AG04450 (cell line): ENCODE results near the gene DNAJC15. TPM values are rescaled to one million over a fixed set of nuclear protein-coding genes. Genes with fewer than 3 reads are reported as not detected.

Source experiments
- CTCF ChIA-PET: fragments of 300-600, 350-600 bp; formaldehyde crosslinking; extraction: SDS; loops from one replicate; lab custom pipeline; 2022; ENCODE audit warnings: antibody characterized with exemption, inconsistent platforms; lab: Charles Lee
- POLR2A ChIA-PET: fragments of 350-600 bp; formaldehyde crosslinking; extraction: SDS; loops from one replicate; lab custom pipeline; 2021; ENCODE audit warnings: antibody characterized with exemption, inconsistent platforms; lab: Yijun Ruan, JAX
- DNase-seq: peaks from one replicate; pipeline ENCODE4 v3.0.0-alpha.2; 2011; ENCODE audit warnings: low read depth, low spot score
- H3K27ac ChIP-seq: one replicate; pipeline ENCODE4 v1.5.1; 2012; ENCODE audit warnings: low read depth, low read length, control low read depth
- H3K27me3 ChIP-seq: one replicate; pipeline ENCODE4 v1.6.0; 2012; ENCODE audit warnings: low read length; ENCODE audit not compliant: control insufficient read depth, insufficient read depth
- H3K4me3 ChIP-seq: 2 replicates; pipeline ENCODE4 v1.5.1; 2011; ENCODE audit warnings: mild to moderate bottlenecking, low read depth, low read length, control low read depth
- H3K9me3 ChIP-seq: 2 replicates; pipeline ENCODE4 v1.5.1; 2012; ENCODE audit warnings: low read length; ENCODE audit not compliant: control insufficient read depth, insufficient read depth
- CTCF ChIP-seq: IDR thresholded peaks from 2 replicates; pipeline ENCODE4 v1.5.1; 2011; ENCODE audit warnings: low read depth, low read length, control low read depth, inconsistent platforms
- polyA plus RNA-seq: library from polyadenylated mRNA; depleted of rRNA; stranded (reverse); fragments of >200 nt; gene quantifications from 2 replicates; pipeline ENCODE4 v1.2.3, GENCODE V29; 2011

DNAJC15 gene
- polyA plus RNA-seq, 1 experiment = 48.6 TPM

DNA sequence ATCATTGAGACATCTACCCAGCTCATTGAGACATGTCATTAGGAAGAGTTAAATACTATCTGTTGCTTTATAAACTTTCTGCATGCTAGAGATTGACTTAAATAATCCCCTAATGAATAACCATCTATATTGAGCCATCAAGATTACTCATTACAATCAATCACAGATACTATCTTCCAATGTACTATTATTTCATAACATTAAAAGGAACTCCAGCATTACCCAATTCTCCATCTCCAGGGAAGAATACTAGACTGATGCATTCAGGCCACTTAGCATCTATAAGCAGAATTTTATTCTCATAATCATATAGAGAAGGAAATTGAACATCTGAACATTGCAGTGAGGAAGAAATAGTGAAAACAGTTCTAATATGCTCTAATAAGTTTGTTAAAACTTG is 39.4 kb upstream of the DNAJC15 start:
- no peaks in the 10 kb centered on the region for H3K27me3 ChIP-seq
- H3K4me3 ChIP-seq = no peak overlapping the region
- TF ChIP-seq CTCF = no peak
- POLR2A ChIA-PET = no interaction called here
- H3K9me3 ChIP-seq = no peaks in the 10 kb centered on the region
- CTCF ChIA-PET = interaction anchor here (0.6 to 1.4 kb wide), 2 partner anchors 15 to 101 kb away, joined by 3 to 7 read pairs; no protein-coding TSS in a partner anchor
- DNase-seq = no peak
- no peak overlapping the region for H3K27ac ChIP-seq

- no peak for TF ChIP-seq CTCF
- CTCF ChIA-PET = interaction anchor here (1.8 kb wide), 1 partner anchor 16 kb away, joined by 5 read pairs; no protein-coding TSS in a partner anchor
- H3K27me3 ChIP-seq = no peaks in the 10 kb centered on the region
- POLR2A ChIA-PET = no interaction called here
- no peak for DNase-seq
- H3K9me3 ChIP-seq = no peaks in the 10 kb centered on the region
- H3K27ac ChIP-seq = no peak overlapping the region
- no peak overlapping the region for H3K4me3 ChIP-seq
Measured at GRCh38 chr13:42984691-42985090, 38.7 kb upstream of the DNAJC15 start.

DNA sequence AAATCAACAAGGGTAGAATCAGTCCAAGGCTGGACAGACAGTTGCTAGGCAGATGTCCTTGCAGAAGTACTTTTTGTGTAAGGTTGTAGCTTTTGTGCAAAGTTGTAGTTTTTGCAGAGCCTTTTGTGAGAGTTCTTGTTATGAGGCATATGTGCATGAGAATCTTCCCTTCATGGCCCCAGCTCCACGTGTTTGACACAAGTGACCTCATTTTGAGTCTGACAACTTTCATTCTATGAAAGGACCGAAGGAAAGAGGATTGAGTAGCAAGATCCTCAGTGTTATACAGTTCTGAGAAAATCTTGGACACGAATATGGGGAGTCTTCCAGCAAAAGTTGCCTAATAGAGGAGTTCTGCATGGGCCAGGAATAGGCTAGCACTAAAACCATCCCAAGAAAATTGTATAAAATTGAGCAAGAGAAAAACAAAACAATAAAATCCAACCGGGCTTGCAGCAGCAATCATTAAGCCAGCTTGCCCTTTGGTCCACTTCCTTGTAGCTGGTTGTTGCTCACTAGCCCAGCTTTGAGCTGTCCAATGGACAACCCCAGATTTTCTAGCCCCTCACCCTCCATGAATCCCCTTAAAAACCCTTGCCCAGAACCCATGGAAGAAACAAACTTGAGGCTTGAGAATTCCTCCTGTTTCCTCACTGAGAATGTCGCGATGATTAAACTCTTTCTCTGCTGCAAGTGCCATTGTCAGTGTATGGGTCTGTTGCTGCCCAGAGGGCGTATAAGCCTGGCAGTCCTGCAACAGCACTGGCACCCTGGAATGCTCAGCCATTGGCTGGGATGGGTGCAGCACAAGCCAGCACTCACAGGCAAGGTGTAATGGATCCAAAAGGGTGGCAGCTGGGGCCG is 37.8 kb upstream of the DNAJC15 start:
- Histone ChIP-seq H3K4me3 (no peak overlapping the region), H3K27me3 (no peaks in the 10 kb centered on the region), H3K9me3 (no peaks in the 10 kb centered on the region), H3K27ac (no peak overlapping the region)
- TF ChIP-seq CTCF = no peak
- POLR2A ChIA-PET = no interaction called here
- no peak for DNase-seq
- CTCF ChIA-PET = interaction anchor here (0.9 to 1.8 kb wide), 2 partner anchors 16 to 17 kb away, joined by 3 to 5 read pairs; no protein-coding TSS in a partner anchor

- POLR2A ChIA-PET = no interaction called here
- no peak for TF ChIP-seq CTCF
- CTCF ChIA-PET = interaction anchor here (0.9 to 1.8 kb wide), 2 partner anchors 16 to 17 kb away, joined by 3 to 5 read pairs; no protein-coding TSS in a partner anchor
Measured at GRCh38 chr13:42986176-42986574, 37.2 kb upstream of the DNAJC15 start.

More at GRCh38 chr13:42986176-42986574, 37.2 kb upstream of the DNAJC15 start:
- H3K27me3 ChIP-seq = no peaks in the 10 kb centered on the region
- no peaks in the 10 kb centered on the region for H3K9me3 ChIP-seq
- no peak overlapping the region for H3K4me3 ChIP-seq
- DNase-seq = no peak
- H3K27ac ChIP-seq = no peak overlapping the region
